ENCODE data around the gene SALL4.

- TF ChIP-seq CSDC2 (CRISPR knock-in tag; IDR thresholded peaks at IDR 0.05) (no peak), RARB (CRISPR knock-in tag; IDR thresholded peaks at IDR 0.05) (no peak), TSHZ2 (CRISPR knock-in tag; IDR thresholded peaks at IDR 0.05) (no peak), BACH2 (CRISPR knock-in tag; IDR thresholded peaks at IDR 0.05; ENCODE audit: borderline replicate concordance) (no peak), ZFP30 (CRISPR knock-in tag; IDR thresholded peaks at IDR 0.05) (no peak), ARNTL (CRISPR knock-in tag; IDR thresholded peaks at IDR 0.05; ENCODE audit: borderline replicate concordance, low read depth) (no peak), ZC3H10 (CRISPR knock-in tag; IDR thresholded peaks at IDR 0.05) (no peak)
- TF ChIP-seq, protein P1, sequence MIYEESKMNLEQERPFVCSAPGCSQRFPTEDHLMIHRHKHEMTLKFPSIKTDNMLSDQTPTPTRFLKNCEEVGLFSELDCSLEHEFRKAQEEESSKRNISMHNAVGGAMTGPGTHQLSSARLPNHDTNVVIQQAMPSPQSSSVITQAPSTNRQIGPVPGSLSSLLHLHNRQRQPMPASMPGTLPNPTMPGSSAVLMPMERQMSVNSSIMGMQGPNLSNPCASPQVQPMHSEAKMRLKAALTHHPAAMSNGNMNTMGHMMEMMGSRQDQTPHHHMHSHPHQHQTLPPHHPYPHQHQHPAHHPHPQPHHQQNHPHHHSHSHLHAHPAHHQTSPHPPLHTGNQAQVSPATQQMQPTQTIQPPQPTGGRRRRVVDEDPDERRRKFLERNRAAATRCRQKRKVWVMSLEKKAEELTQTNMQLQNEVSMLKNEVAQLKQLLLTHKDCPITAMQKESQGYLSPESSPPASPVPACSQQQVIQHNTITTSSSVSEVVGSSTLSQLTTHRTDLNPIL (CRISPR knock-in tag; IDR thresholded peaks at IDR 0.05; ENCODE audit: low read depth), result no peak
These were observed 10.7 kb downstream of the SALL4 start for GRCh38 chr20:51791626-51792025.

Measured in SK-N-SH treated with all-trans-retinoic acid at 6 μM for 48 hours (cell line).